GM12874 (cell line): Measurements from ENCODE around the gene TAF1B.

ENCODE experiments used
- CTCF ChIP-seq: IDR thresholded peaks from 2 replicates; pipeline ENCODE4 v1.5.1; 2011; ENCODE audit warnings: low read depth, mild to moderate bottlenecking, control low read depth, low read length, moderate library complexity; ENCODE audit not compliant: insufficient read depth

TAF1B gene

GRCh38 chr2:9968553-9969497 lies 125.6 kb downstream of the TAF1B start:
- no peak for TF ChIP-seq CTCF

- TF ChIP-seq CTCF: no peak
Observed at GRCh38 chr2:9970200-9971044, 127.1 kb downstream of the TAF1B start.

DNA sequence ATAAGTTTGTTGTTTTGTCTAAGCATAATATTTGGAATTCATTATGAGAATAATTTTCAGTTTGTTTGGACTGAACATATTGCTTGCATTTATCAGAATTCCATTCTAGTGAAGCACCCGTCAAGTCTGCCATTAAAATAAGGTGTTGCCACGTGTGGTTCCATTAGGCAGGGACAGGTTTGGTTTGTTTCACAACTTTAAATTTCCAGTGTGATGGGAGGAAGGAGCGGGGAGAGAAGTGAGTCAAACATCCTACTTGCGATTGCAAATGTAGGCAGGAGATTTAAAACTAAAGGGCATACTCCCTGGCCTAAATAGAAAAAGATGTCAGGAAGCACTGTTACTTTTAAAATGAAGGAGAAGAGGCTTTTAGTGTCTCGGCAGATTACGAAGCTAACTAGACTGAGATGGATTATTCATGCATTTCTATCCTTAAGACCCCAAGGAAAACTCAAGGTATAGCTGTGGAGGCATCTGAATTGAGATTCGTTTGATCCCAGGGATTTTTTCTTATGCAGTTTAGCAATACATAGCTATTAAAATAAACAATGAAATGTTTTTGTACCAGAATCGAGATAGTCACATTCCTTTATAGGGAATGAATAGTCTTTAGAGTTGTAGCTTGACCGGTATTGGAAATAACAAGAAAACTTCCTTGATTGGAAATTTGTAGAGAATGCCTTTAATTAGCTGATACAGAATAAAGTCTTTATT lies 128.0 kb downstream of the TAF1B start:
- TF ChIP-seq CTCF: no peak

GRCh38 chr2:9971890-9972289 lies 128.6 kb downstream of the TAF1B start:
- no peak for TF ChIP-seq CTCF

DNA sequence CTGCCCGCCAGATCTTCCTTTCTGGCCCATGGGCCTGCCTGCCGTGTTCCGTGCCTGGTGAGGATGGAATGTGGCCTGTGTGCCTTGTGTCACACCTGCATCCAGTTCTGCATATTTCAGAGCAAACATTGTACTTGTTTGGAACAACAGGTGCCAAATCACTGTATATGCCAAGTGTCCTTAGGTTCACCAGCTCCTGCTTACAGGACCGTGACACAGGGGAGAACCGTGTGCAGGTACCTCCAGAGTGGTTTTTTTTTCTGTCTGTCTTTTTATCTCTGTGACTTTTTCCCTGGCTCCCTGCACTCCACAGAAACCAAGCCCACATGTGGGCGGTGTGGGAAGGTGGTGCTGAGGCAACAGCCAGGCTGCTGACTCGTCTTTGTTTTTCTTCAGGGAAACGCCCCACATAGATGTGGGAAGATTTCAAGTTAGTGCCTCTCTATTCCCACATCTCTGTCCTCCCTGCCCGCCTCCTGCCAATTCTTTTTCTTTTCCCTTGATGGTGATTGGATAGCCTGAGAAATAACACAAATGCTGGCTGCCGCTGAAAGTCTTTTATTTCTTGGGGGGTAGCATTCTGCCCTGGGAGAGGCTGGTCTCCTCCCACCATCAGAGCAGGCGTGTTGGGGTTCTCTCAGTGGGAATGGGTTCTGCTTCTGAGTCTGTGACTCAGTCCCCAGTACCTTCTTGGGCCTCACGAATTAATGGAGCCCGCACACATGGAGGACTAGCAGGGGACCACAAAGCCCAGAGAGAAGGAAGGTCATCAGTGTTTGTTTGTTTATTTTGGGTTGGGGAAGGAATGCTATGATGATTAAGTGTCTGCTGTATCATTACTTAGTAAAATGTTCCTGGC lies 129.6 kb downstream of the TAF1B start:
- no peak for TF ChIP-seq CTCF

- no peak for TF ChIP-seq CTCF
Observed at GRCh38 chr2:9973690-9974089, 130.4 kb downstream of the TAF1B start.
